Measurements from ENCODE around the gene CSNK1A1L. TPM values are rescaled to one million over a fixed set of nuclear protein-coding genes. Genes with fewer than 3 reads are reported as not detected.

The CSNK1A1L gene
- total and polyA plus RNA-seq, 10 donors = not detected

- intact Hi-C loops (cut with DNase I; ENCODE audit: low total_unique reads) = no loop called here
- 65 to 77% (median 67%) methylated on average over 3 of the region's 3 CpGs for WGBS, 5 donors
- no peak overlapping the region for H3K4me3 ChIP-seq
- no peak for TF ChIP-seq POLR2A (IDR thresholded peaks at IDR 0.05)
- no peak for TF ChIP-seq CTCF (IDR thresholded peaks at IDR 0.05 in 8 of 11, conservative IDR thresholded peaks at IDR 0.05 in 3 of 11)
- no peak for TF ChIP-seq POLR2AphosphoS5 (IDR thresholded peaks at IDR 0.05)
- H3K27ac ChIP-seq = no peak overlapping the region
- no peaks in the 10 kb centered on the region for H3K36me3 ChIP-seq
- H3K27me3 ChIP-seq (replicated peaks in 1 of 7) = no peaks in the 10 kb centered on the region
- H3K4me1 ChIP-seq = no peaks in the 10 kb centered on the region
- no peaks in the 10 kb centered on the region for H3K9me3 ChIP-seq
- DNase-seq = no peak
Observed at GRCh38 chr13:37118016-37118415, 12.6 kb upstream of the CSNK1A1L start.

- Histone ChIP-seq H3K9me3 (no peaks in the 10 kb centered on the region), H3K36me3 (no peaks in the 10 kb centered on the region), H3K4me3 (no peak overlapping the region), H3K27me3 (replicated peaks in 1 of 7) (no peaks in the 10 kb centered on the region), H3K27ac (no peak overlapping the region), H3K4me1 (peaks cover 0 to 4% (median 0%) of the 10 kb centered on the region in 6 donors)
- no peak for DNase-seq
- WGBS, 5 donors = 78 to 88% (median 86%) methylated on average over 4 of the region's 4 CpGs
- intact Hi-C loops (cut with DNase I; ENCODE audit: low total_unique reads) = no loop called here
- TF ChIP-seq CTCF (IDR thresholded peaks at IDR 0.05 in 8 of 11, conservative IDR thresholded peaks at IDR 0.05 in 3 of 11) = no peak
Observed at GRCh38 chr13:37114250-37114649, 8.8 kb upstream of the CSNK1A1L start.

- H3K9me3 ChIP-seq = no peaks in the 10 kb centered on the region
- H3K4me1 ChIP-seq = peaks cover 0 to 8% (median 0%) of the 10 kb centered on the region in 6 donors
- 93 to 100% (median 96%) methylated on average over 2 of the region's 2 CpGs for WGBS, 5 donors
- DNase-seq = no peak
- H3K27me3 ChIP-seq (replicated peaks in 1 of 7) = no peaks in the 10 kb centered on the region
- no peak overlapping the region for H3K27ac ChIP-seq
- H3K36me3 ChIP-seq = no peaks in the 10 kb centered on the region
- intact Hi-C loops (cut with DNase I; ENCODE audit: low total_unique reads) = no loop called here
- no peak overlapping the region for H3K4me3 ChIP-seq
- TF ChIP-seq POLR2AphosphoS5 (IDR thresholded peaks at IDR 0.05) = no peak
- TF ChIP-seq CTCF (IDR thresholded peaks at IDR 0.05 in 8 of 11, conservative IDR thresholded peaks at IDR 0.05 in 3 of 11) = no peak
- no peak for TF ChIP-seq POLR2A (IDR thresholded peaks at IDR 0.05)
Observed at GRCh38 chr13:37113534-37113933, 8.1 kb upstream of the CSNK1A1L start.

GRCh38 chr13:37109051-37109678 is 3.7 kb upstream of the CSNK1A1L start:
- intact Hi-C loops (cut with DNase I; ENCODE audit: low total_unique reads) = no loop called here
- Histone ChIP-seq H3K36me3 (peaks cover 0 to 21% (median 0%) of the 10 kb centered on the region in 6 donors), H3K4me3 (no peak overlapping the region), H3K9me3 (no peaks in the 10 kb centered on the region), H3K27me3 (replicated peaks in 1 of 7) (peaks cover 0 to 7% (median 0%) of the 10 kb centered on the region in 7 donors), H3K4me1 (peaks cover 0 to 8% (median 0%) of the 10 kb centered on the region in 6 donors), H3K27ac (no peak overlapping the region)
- TF ChIP-seq CTCF (IDR thresholded peaks at IDR 0.05 in 8 of 11, conservative IDR thresholded peaks at IDR 0.05 in 3 of 11) (peak in 4 of 11 experiments; percentile 17 to 47 (median 30)), POLR2AphosphoS5 (IDR thresholded peaks at IDR 0.05) (no peak)
- WGBS, 5 donors = 4 to 12% (median 7%) methylated on average over 1 of the region's 1 CpG
- no peak for DNase-seq

Data from spleen (tissue), 11 donors.